A673 (cell line): ENCODE data around the gene BTBD7. TPM values are rescaled to one million over a fixed set of nuclear protein-coding genes. Genes with fewer than 3 reads are reported as not detected.

Experiments
- Bru-seq: library from RNA; stranded (reverse); fragments of 400-500 nt; gene quantifications from one replicate; lab custom pipeline; 2021; lab: Mats Ljungman, UMichigan
- BruChase-seq, 2 experiments: library from RNA; stranded (reverse); fragments of 400-500 nt; gene quantifications; one replicate each; lab custom pipeline; 2021; lab: Mats Ljungman, UMichigan
- BruUV-seq: library from RNA; stranded (reverse); fragments of 400-500 nt; replicated peaks from 2 replicates; lab custom pipeline; 2021; lab: Mats Ljungman, UMichigan
- CTCF ChIA-PET: fragments of 300-600 bp; sonication (Branson Sonifier 250); formaldehyde crosslinking; loops from one replicate; lab custom pipeline; 2022; ENCODE audit warnings: antibody characterized with exemption; lab: Charles Lee
- POLR2A ChIA-PET: fragments of 300-600 bp; sonication (Branson Sonifier 250); formaldehyde crosslinking; loops from one replicate; lab custom pipeline; 2022; ENCODE audit warnings: antibody characterized with exemption; ENCODE audit not compliant: low non-redundant PET; lab: Charles Lee
- DNase-seq: peaks from one replicate; pipeline ENCODE4 v3.0.0-alpha.2; 2015; ENCODE audit warnings: low spot score
- H3K27ac ChIP-seq: fragments of 200-600 bp; sonication (generic); 2 replicates; pipeline ENCODE4 v1.5.1; 2016; ENCODE audit warnings: mixed run types, low read depth, mild to moderate bottlenecking, mixed read lengths, antibody characterized with exemption, low read length; ENCODE audit not compliant: poor library complexity, severe bottlenecking
- H3K27me3 ChIP-seq: fragments of 200-600 bp; sonication (generic); replicated peaks from 2 replicates; pipeline ENCODE4 v1.6.1; 2017; ENCODE audit warnings: mixed run types, low read depth, mild to moderate bottlenecking, mixed read lengths, antibody characterized with exemption, low read length; ENCODE audit not compliant: insufficient read depth, poor library complexity
- H3K36me3 ChIP-seq: fragments of 200-600 bp; sonication (generic); 2 replicates; pipeline ENCODE4 v1.6.1; 2016; ENCODE audit warnings: mixed run types, mild to moderate bottlenecking, mixed read lengths, antibody characterized with exemption, low read length; ENCODE audit not compliant: insufficient read depth, poor library complexity, severe bottlenecking
- H3K4me1 ChIP-seq: fragments of 200-600 bp; sonication (generic); 2 replicates; pipeline ENCODE4 v1.6.1; 2017; ENCODE audit warnings: mixed run types, mild to moderate bottlenecking, mixed read lengths, antibody characterized with exemption, low read length; ENCODE audit not compliant: insufficient read depth, poor library complexity, severe bottlenecking
- H3K4me3 ChIP-seq: fragments of 200-600 bp; sonication (generic); 2 replicates; pipeline ENCODE4 v1.5.1; 2016; ENCODE audit warnings: low read depth, mixed run types, mild to moderate bottlenecking, mixed read lengths, low read length; ENCODE audit not compliant: poor library complexity, severe bottlenecking
- H3K9me3 ChIP-seq: fragments of 200-600 bp; sonication (generic); 2 replicates; pipeline ENCODE4 v1.6.1; 2016; ENCODE audit warnings: mixed run types, low read depth, mild to moderate bottlenecking, mixed read lengths, antibody characterized with exemption, low read length; ENCODE audit not compliant: poor library complexity, severe bottlenecking
- CTCF ChIP-seq: fragments of 300-800, 200-600 bp; sonication (generic); conservative IDR thresholded peaks from 2 replicates; pipeline ENCODE4 v1.5.1; 2017; ENCODE audit warnings: low read depth, mild to moderate bottlenecking, antibody characterized with exemption, low read length, moderate library complexity, mixed read lengths
- EZH2 ChIP-seq: fragments of 200-600 bp; sonication (generic); IDR thresholded peaks from 2 replicates; pipeline ENCODE4 v1.6.1; 2017; ENCODE audit warnings: borderline replicate concordance, low read depth, mild to moderate bottlenecking, mixed read lengths, antibody characterized with exemption, low read length; ENCODE audit not compliant: poor library complexity, severe bottlenecking
- intact Hi-C: fragments of 100-400 bp; cut with micrococcal nuclease; formaldehyde crosslinking; loops from one replicate; pipeline ENCODE4 v1.10.0; 2022; ENCODE audit not compliant: unreplicated experiment
- long read RNA-seq: library from polyadenylated mRNA; stranded (forward); transcript quantifications from one replicate; pipeline ENCODE4 v2.0.0, GENCODE V29; 2022
- total RNA-seq: library from RNA; stranded (reverse); gene quantifications from 2 replicates; pipeline ENCODE4 v1.2.3, GENCODE V29; 2021

Gene BTBD7
- total RNA-seq, result 52.8 and 60.9 TPM in 2 replicates
- percentile 87 among the genes with signal in this experiment for Bru-seq, nascent RNA
- BruChase-seq, experiment 1, labeled RNA remaining after a 2-hour chase, result percentile 88 among the genes with signal in this experiment
- BruChase-seq, experiment 2, labeled RNA remaining after a 6-hour chase, result percentile 85 among the genes with signal in this experiment
- long read RNA-seq, full-length matches to known transcripts, result 2 of 27 reads
- long read RNA-seq, partial matches to known transcripts, result 9 of 27 reads
- long read RNA-seq, other reads (novel, unspliced or antisense), result 16 of 27 reads

GRCh38 chr14:93332853-93333630 is at the start of gene BTBD7:
BTBD7 (minus strand) TSS chr14:93333036; CDS start chr14:93296051, 36,985 bp downstream.
- peak within 1 kb of the TSS; percentile 95 for H3K27ac ChIP-seq
- intact Hi-C loops, result no loop called here
- TF ChIP-seq CTCF (peak; percentile 32), EZH2 (no peak)
- ChIA-PET POLR2A (no interaction called here), CTCF (no interaction called here)
- BruUV-seq, result TSS peak; percentile 80
- peaks cover 7% of the 10 kb centered on the region for H3K4me1 ChIP-seq
- peak within 1 kb of the TSS; percentile 90 for H3K4me3 ChIP-seq
- DNase-seq, result peak; percentile 98
- no peaks in the 10 kb centered on the region for H3K36me3 ChIP-seq
- peaks cover 8% of the 10 kb centered on the region for H3K9me3 ChIP-seq
- H3K27me3 ChIP-seq, result no peaks in the 10 kb centered on the region

DNA sequence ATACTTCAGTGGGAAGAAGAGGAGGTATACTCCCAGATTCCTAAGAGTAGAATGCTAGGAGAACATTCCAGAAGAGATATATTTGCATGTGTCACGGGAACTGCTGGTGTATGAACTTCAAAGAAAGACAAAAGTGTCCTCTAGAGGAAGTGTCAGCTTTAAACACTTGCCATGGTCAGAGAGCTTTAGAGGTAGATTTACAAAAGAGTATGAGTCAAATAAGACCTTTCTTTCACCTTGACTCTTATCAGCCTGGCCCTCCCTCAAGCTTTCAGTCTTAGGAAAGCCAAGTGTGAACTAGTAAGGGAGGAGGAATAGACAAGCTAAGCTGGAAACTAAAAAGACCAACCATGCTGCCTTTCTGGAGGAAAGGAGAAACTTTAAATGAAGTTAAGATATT is 48.8 kb upstream of the BTBD7 start:
- Histone ChIP-seq H3K27ac (no peak overlapping the region), H3K9me3 (no peaks in the 10 kb centered on the region), H3K36me3 (no peaks in the 10 kb centered on the region), H3K4me3 (no peak overlapping the region), H3K27me3 (peaks cover 31% of the 10 kb centered on the region), H3K4me1 (no peaks in the 10 kb centered on the region)
- POLR2A ChIA-PET, result no interaction called here
- no peak for DNase-seq
- intact Hi-C loops, result no loop called here
- BruUV-seq, result no TSS peak
- CTCF ChIA-PET, result no interaction called here
- no peak for TF ChIP-seq CTCF
- no peak for TF ChIP-seq EZH2

DNA sequence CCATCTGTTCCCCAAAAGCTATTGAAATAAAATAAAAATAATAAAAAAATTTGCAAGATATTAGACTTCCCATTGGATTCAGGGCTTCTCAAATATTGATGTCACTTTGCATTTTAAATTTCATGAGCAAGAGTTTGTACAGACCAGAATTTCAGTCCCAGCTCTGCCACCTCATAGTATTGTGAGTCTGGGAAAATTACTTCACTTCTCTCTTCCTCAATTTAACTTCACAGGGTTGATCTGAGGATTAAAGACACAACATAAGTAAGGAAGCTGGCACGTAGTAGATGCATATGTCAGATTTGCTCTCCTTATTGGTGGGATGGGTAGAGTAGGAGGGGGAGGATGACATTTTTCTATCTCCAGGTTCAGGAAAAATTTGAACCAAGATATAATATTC is 47.0 kb upstream of the BTBD7 start:
- ChIA-PET POLR2A (no interaction called here), CTCF (no interaction called here)
- Histone ChIP-seq H3K9me3 (no peaks in the 10 kb centered on the region), H3K36me3 (no peaks in the 10 kb centered on the region), H3K4me3 (no peak overlapping the region), H3K27me3 (peaks cover 31% of the 10 kb centered on the region), H3K27ac (no peak overlapping the region), H3K4me1 (no peaks in the 10 kb centered on the region)
- no peak for TF ChIP-seq EZH2
- TF ChIP-seq CTCF, result no peak
- no TSS peak for BruUV-seq
- intact Hi-C loops, result no loop called here
- no peak for DNase-seq
